A673 (cell line): ENCODE results near the gene PRRT2.

Source experiments
- CTCF ChIP-seq: fragments of 300-800, 200-600 bp; sonication (generic); conservative IDR thresholded peaks from 2 replicates; pipeline ENCODE4 v1.5.1; 2017; ENCODE audit warnings: low read depth, mild to moderate bottlenecking, antibody characterized with exemption, low read length, moderate library complexity, mixed read lengths
- EZH2 ChIP-seq: fragments of 200-600 bp; sonication (generic); IDR thresholded peaks from 2 replicates; pipeline ENCODE4 v1.6.1; 2017; ENCODE audit warnings: borderline replicate concordance, low read depth, mild to moderate bottlenecking, mixed read lengths, antibody characterized with exemption, low read length; ENCODE audit not compliant: poor library complexity, severe bottlenecking

- no peak for TF ChIP-seq CTCF
- no peak for TF ChIP-seq EZH2
These were observed 20.8 kb upstream of the PRRT2 start for GRCh38 chr16:29790949-29791844.
